ENCODE results near the gene AGL.

Gene AGL

GRCh38 chr1:99849744-99850458, at the start of gene AGL:
Gene AGL (plus strand): TSS chr1:99850361. CDS start chr1:99851043, 682 bp downstream.
- peak within 1 kb of the TSS; percentile 92 for H3K4me3 Mint-ChIP-seq

DNA sequence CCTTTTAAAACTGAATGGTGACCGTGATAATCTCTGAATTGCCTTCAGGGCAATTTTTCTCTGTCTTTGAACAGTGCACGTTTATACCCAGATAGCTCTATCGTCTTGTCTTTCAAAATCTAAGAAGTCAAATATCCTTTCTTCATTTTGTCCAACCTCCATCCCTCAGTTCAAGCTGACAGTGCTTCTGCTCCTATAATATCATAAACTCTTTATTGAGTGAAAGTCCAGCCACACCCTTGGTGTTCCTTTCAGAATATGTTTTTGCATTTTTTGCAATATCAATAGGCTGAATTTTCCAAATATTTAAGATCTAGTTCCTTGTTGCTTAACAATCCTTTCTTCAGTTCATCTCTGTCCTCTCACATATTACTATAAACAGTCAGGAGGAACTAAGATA, 48.6 kb upstream of the AGL start:
- CTCF ChIA-PET: no interaction called here
- no peak for DNase-seq
- no peaks in the 10 kb centered on the region for H3K36me3 Mint-ChIP-seq
- no peak overlapping the region for H3K27ac Mint-ChIP-seq
- H3K9me3 Mint-ChIP-seq: no peaks in the 10 kb centered on the region
- H3K27me3 Mint-ChIP-seq: peaks cover 23% of the 10 kb centered on the region
- no peak overlapping the region for H3K4me3 Mint-ChIP-seq
- no peaks in the 10 kb centered on the region for H3K4me1 Mint-ChIP-seq

More at GRCh38 chr1:99849744-99850458, at the start of gene AGL:
- peak within 1 kb of the TSS; percentile 87 for H3K27ac Mint-ChIP-seq
- H3K27me3 Mint-ChIP-seq: no peaks in the 10 kb centered on the region
- CTCF ChIA-PET: no interaction called here
- peak; percentile 91 for DNase-seq
- H3K9me3 Mint-ChIP-seq: no peaks in the 10 kb centered on the region
- H3K36me3 Mint-ChIP-seq: peaks cover 13% of the 10 kb centered on the region
- peaks cover 30% of the 10 kb centered on the region for H3K4me1 Mint-ChIP-seq

- no peak for DNase-seq
- Mint-ChIP-seq H3K4me1 (peaks cover 10% of the 10 kb centered on the region), H3K27me3 (peaks cover 6% of the 10 kb centered on the region), H3K27ac (no peak overlapping the region), H3K9me3 (no peaks in the 10 kb centered on the region), H3K4me3 (no peak overlapping the region), H3K36me3 (no peaks in the 10 kb centered on the region)
- CTCF ChIA-PET: interaction anchor here (0.6 to 1.7 kb wide), 5 partner anchors 20 to 1481 kb away, joined by 3 to 4 read pairs (median 3); no protein-coding TSS in a partner anchor
Observed at GRCh38 chr1:99806882-99807281, 43.3 kb upstream of the AGL start.

DNA sequence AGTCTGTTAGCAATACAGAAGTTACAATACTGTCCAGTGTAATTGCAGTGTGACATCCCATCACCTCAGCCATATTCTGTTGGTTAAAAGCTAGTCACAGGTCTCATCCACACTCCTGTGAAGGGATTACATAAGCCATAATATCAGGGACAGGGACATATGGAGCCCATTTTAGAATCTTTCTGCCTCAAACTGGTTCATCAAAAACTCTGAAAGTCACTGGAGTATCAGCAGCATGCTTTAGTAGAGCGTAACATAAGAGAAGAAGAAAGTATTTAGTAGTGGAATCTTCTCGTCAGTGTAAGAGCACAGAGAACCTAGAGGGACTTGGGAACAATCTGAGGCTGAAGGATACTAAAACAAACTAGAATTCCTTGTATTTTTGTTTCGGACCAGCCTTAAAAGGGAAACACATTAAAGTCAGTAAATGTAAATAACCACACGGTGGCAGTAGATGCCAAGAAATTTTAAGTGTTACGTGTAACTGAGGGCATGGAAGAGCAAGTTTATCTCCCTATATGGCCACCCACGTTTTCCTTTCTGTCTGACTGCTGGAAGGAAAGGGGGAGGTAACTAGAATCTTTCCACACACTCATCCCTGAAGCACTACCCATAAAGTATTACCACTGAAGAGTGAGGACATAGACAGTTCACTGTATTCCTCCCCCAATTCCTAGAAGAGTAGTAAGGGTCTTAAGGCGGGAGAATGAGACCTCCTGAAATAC, 41.6 kb upstream of the AGL start:
- Mint-ChIP-seq H3K4me1 (peaks cover 10% of the 10 kb centered on the region), H3K36me3 (no peaks in the 10 kb centered on the region), H3K4me3 (no peak overlapping the region), H3K27ac (no peak overlapping the region), H3K27me3 (peaks cover 14% of the 10 kb centered on the region), H3K9me3 (no peaks in the 10 kb centered on the region)
- CTCF ChIA-PET: interaction anchor here (1.0 to 1.7 kb wide), 2 partner anchors 227 to 1060 kb away, joined by 3 to 4 read pairs; no protein-coding TSS in a partner anchor
- DNase-seq: peak; percentile 37

- peaks cover 10% of the 10 kb centered on the region for H3K4me1 Mint-ChIP-seq
- CTCF ChIA-PET: no interaction called here
- no peaks in the 10 kb centered on the region for H3K9me3 Mint-ChIP-seq
- no peak overlapping the region for H3K4me3 Mint-ChIP-seq
- no peak for DNase-seq
- no peak overlapping the region for H3K27ac Mint-ChIP-seq
- H3K36me3 Mint-ChIP-seq: no peaks in the 10 kb centered on the region
- H3K27me3 Mint-ChIP-seq: peaks cover 33% of the 10 kb centered on the region
Observed at GRCh38 chr1:99811075-99811474, 39.1 kb upstream of the AGL start.

DNA sequence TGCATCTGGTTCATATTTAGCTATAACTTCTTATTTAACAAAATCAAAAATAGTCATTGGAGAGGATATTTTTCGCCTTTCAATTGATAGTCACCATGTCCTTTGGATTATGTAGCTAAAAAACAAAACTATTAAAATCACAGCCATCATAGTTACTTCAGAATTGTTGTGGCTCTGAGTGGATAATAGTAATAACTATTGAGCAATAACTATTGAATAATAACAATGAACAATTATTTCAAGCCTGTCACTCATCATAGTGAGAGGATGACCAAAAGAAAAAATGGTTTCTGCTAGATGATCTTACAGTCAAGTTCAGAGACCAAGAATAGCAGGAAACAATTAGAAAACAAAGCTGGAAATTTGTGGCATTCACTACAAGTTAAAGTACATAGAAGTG, 38.4 kb upstream of the AGL start:
- no peaks in the 10 kb centered on the region for H3K36me3 Mint-ChIP-seq
- H3K4me1 Mint-ChIP-seq: peaks cover 10% of the 10 kb centered on the region
- H3K27me3 Mint-ChIP-seq: peaks cover 38% of the 10 kb centered on the region
- no peak overlapping the region for H3K27ac Mint-ChIP-seq
- no peaks in the 10 kb centered on the region for H3K9me3 Mint-ChIP-seq
- no peak for DNase-seq
- no peak overlapping the region for H3K4me3 Mint-ChIP-seq
- CTCF ChIA-PET: interaction anchor here (0.7 kb wide), 1 partner anchor 643 kb away, joined by 3 read pairs; no protein-coding TSS in a partner anchor

GRCh38 chr1:99814373-99814900, 35.7 kb upstream of the AGL start:
- H3K27me3 Mint-ChIP-seq: peaks cover 34% of the 10 kb centered on the region
- H3K4me3 Mint-ChIP-seq: no peak overlapping the region
- DNase-seq: no peak
- H3K4me1 Mint-ChIP-seq: no peaks in the 10 kb centered on the region
- no peak overlapping the region for H3K27ac Mint-ChIP-seq
- H3K9me3 Mint-ChIP-seq: no peaks in the 10 kb centered on the region
- CTCF ChIA-PET: no interaction called here
- H3K36me3 Mint-ChIP-seq: no peaks in the 10 kb centered on the region

DNA sequence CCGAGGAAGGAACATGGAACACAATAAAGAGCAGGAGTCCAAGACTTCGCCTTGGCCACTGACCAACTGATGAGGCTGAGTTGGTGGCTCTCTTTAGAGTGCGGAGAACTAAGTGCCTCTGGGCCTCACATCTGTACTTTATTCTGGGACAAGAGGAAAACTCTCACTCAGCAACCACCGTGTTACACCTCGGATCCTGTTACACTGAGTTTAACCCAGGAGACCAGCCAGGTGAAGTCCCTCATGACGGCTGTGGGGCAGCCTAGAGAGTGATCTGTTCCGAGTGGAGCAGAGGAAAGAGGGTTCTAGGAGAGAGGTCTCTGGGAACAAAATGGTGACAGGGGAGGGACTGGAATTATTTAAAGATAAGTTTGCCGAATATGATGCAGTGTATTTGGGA, 33.5 kb upstream of the AGL start:
- Mint-ChIP-seq H3K4me3 (no peak overlapping the region), H3K27me3 (peaks cover 37% of the 10 kb centered on the region), H3K27ac (no peak overlapping the region), H3K9me3 (no peaks in the 10 kb centered on the region), H3K36me3 (no peaks in the 10 kb centered on the region), H3K4me1 (peaks cover 11% of the 10 kb centered on the region)
- CTCF ChIA-PET: no interaction called here
- no peak for DNase-seq

DNA sequence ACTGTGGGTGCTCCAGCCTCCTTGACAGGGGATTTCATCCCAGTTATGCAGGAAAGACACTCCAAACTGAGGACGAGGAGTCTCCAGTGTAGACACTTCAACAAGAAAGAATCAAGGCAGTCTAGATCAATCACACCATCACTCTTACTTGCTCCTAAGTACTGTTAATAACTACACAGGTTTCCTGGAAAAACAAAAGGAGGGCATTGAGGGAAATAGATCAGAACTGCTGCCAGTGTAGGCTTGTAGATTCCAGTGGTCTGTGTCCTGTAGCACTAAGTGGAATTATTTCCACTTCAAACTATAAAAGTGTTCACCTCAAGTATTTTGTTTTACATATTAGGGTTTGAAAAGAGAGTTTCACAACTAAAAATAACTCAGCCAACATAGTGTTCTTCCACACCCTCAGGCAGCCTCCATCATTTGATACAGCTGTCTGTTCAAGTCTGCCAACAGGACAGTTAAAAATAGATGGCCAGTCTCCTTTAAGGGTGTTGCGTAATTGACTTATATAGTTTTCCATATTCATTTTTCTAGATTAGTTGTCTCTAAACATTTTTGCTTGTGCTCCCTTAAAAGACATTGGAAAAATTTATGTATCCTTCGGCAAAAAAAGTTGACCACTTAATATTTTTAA, 32.0 kb upstream of the AGL start:
- H3K36me3 Mint-ChIP-seq: no peaks in the 10 kb centered on the region
- H3K27ac Mint-ChIP-seq: no peak overlapping the region
- H3K4me1 Mint-ChIP-seq: peaks cover 14% of the 10 kb centered on the region
- no peak overlapping the region for H3K4me3 Mint-ChIP-seq
- DNase-seq: no peak
- peaks cover 31% of the 10 kb centered on the region for H3K27me3 Mint-ChIP-seq
- CTCF ChIA-PET: no interaction called here
- H3K9me3 Mint-ChIP-seq: no peaks in the 10 kb centered on the region

- Mint-ChIP-seq H3K4me3 (no peak overlapping the region), H3K36me3 (no peaks in the 10 kb centered on the region), H3K9me3 (no peaks in the 10 kb centered on the region), H3K27ac (no peak overlapping the region), H3K4me1 (peaks cover 14% of the 10 kb centered on the region), H3K27me3 (peaks cover 14% of the 10 kb centered on the region)
- CTCF ChIA-PET: no interaction called here
- peak; percentile 25 for DNase-seq
Observed at GRCh38 chr1:99820546-99820945, 29.6 kb upstream of the AGL start.

DNA sequence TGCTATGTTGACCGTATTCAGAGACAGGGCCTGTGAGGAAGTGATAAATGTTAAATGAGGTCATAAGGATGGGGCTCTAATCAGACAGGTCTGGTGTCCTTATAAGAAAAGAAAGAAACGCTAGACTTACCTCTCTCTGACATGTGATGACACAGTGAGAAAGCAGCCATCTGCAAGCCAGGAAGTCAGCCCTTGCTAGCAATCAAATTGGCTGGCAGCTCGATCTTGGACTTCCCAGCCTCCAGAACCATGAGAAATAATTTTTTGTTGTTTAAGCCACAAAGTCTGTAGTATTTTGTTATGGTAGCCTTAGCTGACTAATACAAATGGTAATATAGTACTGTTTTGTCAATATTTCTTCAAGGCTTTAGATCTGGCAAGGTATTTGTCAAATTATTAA, 25.1 kb upstream of the AGL start:
- CTCF ChIA-PET: no interaction called here
- peaks cover 3% of the 10 kb centered on the region for H3K27me3 Mint-ChIP-seq

GRCh38 chr1:99825702-99826101, 24.5 kb upstream of the AGL start:
- Mint-ChIP-seq H3K4me1 (peaks cover 5% of the 10 kb centered on the region), H3K9me3 (no peaks in the 10 kb centered on the region), H3K27me3 (peaks cover 3% of the 10 kb centered on the region), H3K36me3 (no peaks in the 10 kb centered on the region), H3K27ac (no peak overlapping the region), H3K4me3 (no peak overlapping the region)
- no peak for DNase-seq
- CTCF ChIA-PET: no interaction called here

More for the DNA sequence above, 25.1 kb upstream of the AGL start:
- H3K4me1 Mint-ChIP-seq: peaks cover 9% of the 10 kb centered on the region
- no peaks in the 10 kb centered on the region for H3K9me3 Mint-ChIP-seq
- no peak for DNase-seq
- no peak overlapping the region for H3K4me3 Mint-ChIP-seq
- no peak overlapping the region for H3K27ac Mint-ChIP-seq
- no peaks in the 10 kb centered on the region for H3K36me3 Mint-ChIP-seq

- no peaks in the 10 kb centered on the region for H3K36me3 Mint-ChIP-seq
- CTCF ChIA-PET: no interaction called here
- no peak overlapping the region for H3K4me3 Mint-ChIP-seq
- H3K9me3 Mint-ChIP-seq: no peaks in the 10 kb centered on the region
- H3K4me1 Mint-ChIP-seq: no peaks in the 10 kb centered on the region
- H3K27me3 Mint-ChIP-seq: peaks cover 3% of the 10 kb centered on the region
- H3K27ac Mint-ChIP-seq: no peak overlapping the region
- DNase-seq: no peak
Observed at GRCh38 chr1:99827970-99828369, 22.2 kb upstream of the AGL start.

GRCh38 chr1:99829269-99829668, 20.9 kb upstream of the AGL start:
- no peak overlapping the region for H3K27ac Mint-ChIP-seq
- H3K4me1 Mint-ChIP-seq: no peaks in the 10 kb centered on the region
- H3K9me3 Mint-ChIP-seq: no peaks in the 10 kb centered on the region
- H3K36me3 Mint-ChIP-seq: no peaks in the 10 kb centered on the region
- no peak overlapping the region for H3K4me3 Mint-ChIP-seq
- no peak for DNase-seq
- CTCF ChIA-PET: no interaction called here
- peaks cover 3% of the 10 kb centered on the region for H3K27me3 Mint-ChIP-seq

All from activated naive CD4-positive, alpha-beta T cell treated with anti-CD3 and anti-CD28 coated beads, Interleukin-2, amount 10 ng/mL, durations not matched to agents 7 days and 5 days (primary cell).